GM12892 (cell line): ENCODE data around the gene GPR137.

ENCODE experiments used
- POLR2A ChIP-seq: IDR thresholded peaks from 2 replicates; pipeline ENCODE4 v1.6.1; 2011; ENCODE audit warnings: low read depth, low read length, control low read depth
- POLR2AphosphoS5 ChIP-seq: IDR thresholded peaks from 2 replicates; pipeline ENCODE4 v1.6.1; 2011; ENCODE audit warnings: low read depth, low read length, control low read depth
- TAF1 ChIP-seq: IDR thresholded peaks from 2 replicates; pipeline ENCODE4 v1.6.1; 2011; ENCODE audit warnings: low read depth, mild to moderate bottlenecking, control low read depth, low read length, borderline replicate concordance

DNA sequence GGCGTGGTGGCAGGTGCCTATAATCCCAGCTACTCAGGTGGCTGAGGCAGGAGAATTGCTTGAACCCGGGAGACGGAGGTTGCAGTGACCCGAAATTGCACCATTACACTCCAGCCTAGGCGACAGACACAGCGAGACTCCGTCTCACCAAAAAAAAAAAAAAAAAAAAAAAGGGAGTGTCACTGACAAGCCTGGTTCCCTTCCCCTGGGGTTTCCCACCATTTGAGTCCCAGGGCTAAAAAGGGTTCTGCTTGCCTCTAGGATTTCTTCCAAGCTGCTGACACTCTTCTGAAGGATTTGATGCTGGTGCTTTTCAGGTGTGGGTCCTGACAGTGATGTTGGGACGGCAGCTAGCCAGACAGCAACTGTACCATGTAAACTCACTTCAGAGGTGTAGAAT lies 53.1 kb downstream of the GPR137 start:
- no peak for TF ChIP-seq POLR2AphosphoS5
- TF ChIP-seq POLR2A: no peak
- TF ChIP-seq TAF1: no peak
